Mesenchymal stem cell (in vitro differentiated cells and primary cell): Measurements from ENCODE around the gene STAU1.
"Not testable (repeated sequence)": the region's sequence is repeated elsewhere in the genome, so short reads cannot be mapped to it uniquely, and the experiment has no call there.

Source experiments
- DNase-seq: peaks from one replicate; pipeline ENCODE4 v3.0.0-alpha.2; 2013
- H2AFZ ChIP-seq: one replicate; pipeline ENCODE4 v1.6.1; 2013; ENCODE audit warnings: low read depth, mild to moderate bottlenecking, control low read depth, inconsistent platforms, low read length, moderate library complexity
- H2AK5ac ChIP-seq: 2 replicates; pipeline ENCODE4 v1.6.1; 2013; ENCODE audit warnings: low read length, moderate library complexity, mild to moderate bottlenecking, inconsistent platforms; ENCODE audit not compliant: severe bottlenecking
- H2BK120ac ChIP-seq: one replicate; pipeline ENCODE4 v1.6.1; 2013; ENCODE audit warnings: low read depth, mild to moderate bottlenecking, inconsistent platforms, low read length, moderate library complexity
- H2BK12ac ChIP-seq, 2 experiments: one replicate each; pipeline ENCODE4 v1.6.1; 2013; ENCODE audit warnings: inconsistent platforms in 2 of 2, low read length in 2 of 2, mild to moderate bottlenecking in 2 of 2, moderate library complexity in 2 of 2, control low read depth in 1 of 2
- H2BK15ac ChIP-seq: one replicate; pipeline ENCODE4 v1.6.1; 2013; ENCODE audit warnings: mild to moderate bottlenecking, low read depth, inconsistent platforms; ENCODE audit not compliant: poor library complexity, severe bottlenecking
- H2BK5ac ChIP-seq: 2 replicates; pipeline ENCODE4 v1.6.1; 2013; ENCODE audit warnings: low read depth, mild to moderate bottlenecking, low read length, control low read depth, inconsistent platforms; ENCODE audit not compliant: poor library complexity, severe bottlenecking
- H3K14ac ChIP-seq, 2 experiments: one replicate each; pipeline ENCODE4 v1.6.1; 2013; ENCODE audit warnings: inconsistent platforms in 2 of 2, low read length in 2 of 2, control low read depth in 1 of 2, mild to moderate bottlenecking in 1 of 2, moderate library complexity in 1 of 2
- H3K18ac ChIP-seq, 2 experiments: one replicate each; pipeline ENCODE4 v1.6.1; 2013; ENCODE audit warnings: inconsistent platforms in 2 of 2, low read length in 2 of 2, control low read depth in 1 of 2, low read depth in 1 of 2, mild to moderate bottlenecking in 1 of 2
- H3K23ac ChIP-seq, 2 experiments: one replicate each; pipeline ENCODE4 v1.6.1; 2013; ENCODE audit warnings: inconsistent platforms in 2 of 2, low read length in 2 of 2, mild to moderate bottlenecking in 2 of 2, moderate library complexity in 2 of 2, control low read depth in 1 of 2
- H3K27ac ChIP-seq: 2 replicates; pipeline ENCODE4 v1.5.1; 2013; ENCODE audit warnings: mild to moderate bottlenecking, moderate library complexity, low read length, control low read depth, inconsistent platforms; ENCODE audit not compliant: poor library complexity, severe bottlenecking
- H3K27me3 ChIP-seq, 2 experiments: 2 replicates each; pipeline versions ENCODE4 v1.6.1 to v1.7.0; 2013; ENCODE audit warnings: low read length in 2 of 2, mild to moderate bottlenecking in 2 of 2, moderate library complexity in 2 of 2, control low read depth in 1 of 2, inconsistent platforms in 1 of 2; ENCODE audit not compliant: control insufficient read depth in 1 of 2, insufficient read depth in 1 of 2
- H3K36me3 ChIP-seq, 2 experiments: 2 replicates each; pipeline versions ENCODE4 v1.6.1 to v1.7.0; 2013; ENCODE audit warnings: low read length in 2 of 2, control low read depth in 1 of 2, inconsistent platforms in 1 of 2, low read depth in 1 of 2, mild to moderate bottlenecking in 1 of 2; ENCODE audit not compliant: insufficient read depth in 2 of 2, control insufficient read depth in 1 of 2
- H3K4ac ChIP-seq, 2 experiments: one replicate each; pipeline ENCODE4 v1.6.1; 2013; ENCODE audit warnings: inconsistent platforms in 2 of 2, low read length in 2 of 2, mild to moderate bottlenecking in 2 of 2, moderate library complexity in 2 of 2, control low read depth in 1 of 2, low read depth in 1 of 2
- H3K4me1 ChIP-seq: 2 replicates; pipeline ENCODE4 v1.6.1; 2013; ENCODE audit warnings: low read depth, low read length, control low read depth; ENCODE audit not compliant: control insufficient read depth, insufficient read depth
- H3K4me2 ChIP-seq: 2 replicates; pipeline ENCODE4 v1.6.1; 2013; ENCODE audit warnings: low read length, mild to moderate bottlenecking, inconsistent platforms; ENCODE audit not compliant: poor library complexity, severe bottlenecking
- H3K4me3 ChIP-seq, 2 experiments: 2 replicates each; pipeline versions ENCODE4 v1.5.1 to v1.7.0; 2013; ENCODE audit warnings: low read length in 2 of 2, mild to moderate bottlenecking in 2 of 2, control low read depth in 1 of 2, low read depth in 1 of 2; ENCODE audit not compliant: insufficient read depth in 1 of 2
- H3K79me1 ChIP-seq: replicated peaks from 2 replicates; pipeline ENCODE4 v1.6.1; 2013; ENCODE audit warnings: mild to moderate bottlenecking, control low read depth, low read length, inconsistent platforms; ENCODE audit not compliant: poor library complexity, severe bottlenecking
- H3K9ac ChIP-seq: 2 replicates; pipeline ENCODE4 v1.7.0; 2013; ENCODE audit warnings: mild to moderate bottlenecking, low read length, moderate library complexity
- H3K9me3 ChIP-seq: 2 replicates; pipeline ENCODE4 v1.7.0; 2013; ENCODE audit warnings: mild to moderate bottlenecking, low read length; ENCODE audit not compliant: control insufficient read depth
- H4K8ac ChIP-seq: one replicate; pipeline ENCODE4 v1.6.1; 2013; ENCODE audit warnings: inconsistent platforms, mild to moderate bottlenecking, low read length, moderate library complexity
- H4K91ac ChIP-seq: one replicate; pipeline ENCODE4 v1.6.1; 2013; ENCODE audit warnings: mild to moderate bottlenecking, low read length, inconsistent platforms
- WGBS: methylation state at CpG from one replicate; pipeline ENCODE4 v1.1.7; 2013; ENCODE audit warnings: mixed read lengths; 5-methylcytosine and 5-hydroxymethylcytosine counted together

STAU1 gene

DNA sequence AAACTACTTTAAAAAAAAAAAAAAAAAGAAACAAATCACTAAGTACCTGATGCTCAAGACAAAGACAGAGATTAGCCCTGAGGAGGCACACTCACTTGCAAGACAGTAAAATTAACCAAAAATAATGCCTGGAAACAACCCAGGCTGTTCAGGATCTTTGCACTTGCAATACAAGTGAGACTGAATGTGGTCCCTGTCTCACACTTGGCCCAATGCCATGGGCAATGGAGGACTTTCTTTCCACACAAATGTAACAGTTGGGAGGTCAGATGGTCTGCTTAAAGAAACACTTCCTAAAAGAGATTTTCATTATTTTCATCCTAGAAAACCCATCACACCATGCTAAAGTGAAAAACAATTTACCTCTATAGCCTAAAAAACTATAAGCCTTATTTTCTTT, 16.2 kb downstream of the STAU1 start:
- no peak overlapping the region for H2BK15ac ChIP-seq

DNA sequence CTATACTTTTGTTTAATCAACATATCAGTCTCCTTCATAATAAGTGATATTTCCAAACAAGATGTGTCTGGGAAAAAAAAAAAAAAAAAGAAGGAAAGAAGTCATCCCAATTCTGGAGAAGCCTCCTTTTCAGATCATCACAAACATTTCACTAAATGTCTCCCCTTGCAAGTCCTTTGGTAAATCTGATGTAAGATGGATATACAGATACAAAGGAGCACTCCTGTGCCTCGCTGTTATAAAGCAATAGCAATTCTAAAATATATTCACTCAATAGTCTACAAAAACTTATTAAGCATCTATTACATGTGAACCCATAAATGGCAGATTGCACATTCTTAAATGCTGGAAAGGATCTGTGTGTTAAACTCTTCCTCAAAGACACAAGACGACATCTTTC, 17.4 kb downstream of the STAU1 start:
- Histone ChIP-seq H3K36me3 (peaks cover 12 to 43% of the 10 kb centered on the region in 2 experiments), H3K4me1 (peaks cover 3% of the 10 kb centered on the region), H2BK5ac (no peak overlapping the region), H2AFZ (no peak overlapping the region), H2BK120ac (no peak overlapping the region), H3K18ac (no peak overlapping the region), H3K27me3 (no peaks in the 10 kb centered on the region), H3K4me2 (no peak overlapping the region), H3K4me3 (no peak overlapping the region), H3K4ac (no peak overlapping the region), H3K9ac (no peak overlapping the region), H3K79me1 (peaks cover 9% of the 10 kb centered on the region), H4K8ac (no peak overlapping the region), H2BK12ac (no peak overlapping the region), H2AK5ac (no peak overlapping the region), H2BK15ac (no peak overlapping the region), H4K91ac (no peak overlapping the region), H3K9me3 (no peaks in the 10 kb centered on the region), H3K23ac (no peak overlapping the region), H3K27ac (no peak overlapping the region), H3K14ac (no peak overlapping the region)
- DNase-seq, result no peak
- 95% methylated on average over 2 of the region's 2 CpGs for WGBS

More for the DNA sequence above, 16.2 kb downstream of the STAU1 start:
- Histone ChIP-seq H3K14ac (no peak overlapping the region), H3K4me3 (no peak overlapping the region), H3K23ac (no peak overlapping the region), H4K91ac (no peak overlapping the region), H2AFZ (no peak overlapping the region), H3K27me3 (no peaks in the 10 kb centered on the region), H2BK5ac (no peak overlapping the region), H3K4ac (no peak overlapping the region), H3K9me3 (no peaks in the 10 kb centered on the region), H3K18ac (no peak overlapping the region), H2AK5ac (no peak overlapping the region), H3K27ac (no peak overlapping the region), H2BK12ac (no peak overlapping the region), H3K4me1 (peaks cover 3% of the 10 kb centered on the region), H3K9ac (no peak overlapping the region), H2BK120ac (no peak overlapping the region), H3K36me3 (peaks cover 12 to 45% of the 10 kb centered on the region in 2 experiments), H3K79me1 (peaks cover 6% of the 10 kb centered on the region), H3K4me2 (no peak overlapping the region), H4K8ac (no peak overlapping the region)
- no peak for DNase-seq

DNA sequence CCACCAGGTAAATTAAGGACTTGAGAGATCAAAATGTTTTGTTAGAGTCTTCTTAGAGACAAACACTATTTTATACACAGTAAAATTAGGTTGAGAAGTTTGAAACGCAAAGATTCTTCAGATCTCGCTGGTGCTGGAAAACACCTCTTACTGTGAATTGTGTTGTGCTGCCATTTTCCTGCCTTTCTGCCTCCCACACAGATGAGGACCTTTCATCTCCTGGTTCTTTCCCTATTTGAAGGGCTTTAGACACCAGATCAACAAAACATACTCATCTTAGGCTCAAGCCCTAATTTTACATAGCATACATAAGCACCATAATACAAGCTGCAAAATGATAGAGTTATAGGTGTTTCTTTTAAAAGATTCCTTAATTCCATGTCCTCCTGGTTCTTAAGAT, 18.6 kb downstream of the STAU1 start:
- H3K27me3 ChIP-seq, result no peaks in the 10 kb centered on the region
- H2AFZ ChIP-seq, result no peak overlapping the region
- no peaks in the 10 kb centered on the region for H3K9me3 ChIP-seq
- H2BK120ac ChIP-seq, result no peak overlapping the region
- H2AK5ac ChIP-seq, result no peak overlapping the region
- 97% methylated on average over 2 of the region's 2 CpGs for WGBS
- H3K23ac ChIP-seq, result no peak overlapping the region
- H3K27ac ChIP-seq, result no peak overlapping the region
- no peak overlapping the region for H4K91ac ChIP-seq
- peaks cover 9% of the 10 kb centered on the region for H3K79me1 ChIP-seq
- no peak for DNase-seq
- no peak overlapping the region for H4K8ac ChIP-seq
- no peak overlapping the region for H3K9ac ChIP-seq
- no peak overlapping the region for H3K4ac ChIP-seq
- H2BK15ac ChIP-seq, result no peak overlapping the region
- H2BK12ac ChIP-seq, result no peak overlapping the region
- peaks cover 16 to 51% of the 10 kb centered on the region in 2 experiments for H3K36me3 ChIP-seq
- no peak overlapping the region for H3K4me3 ChIP-seq
- no peak overlapping the region for H2BK5ac ChIP-seq
- no peak overlapping the region for H3K4me2 ChIP-seq
- no peak overlapping the region for H3K14ac ChIP-seq
- H3K4me1 ChIP-seq, result peaks cover 3% of the 10 kb centered on the region
- no peak overlapping the region for H3K18ac ChIP-seq

DNA sequence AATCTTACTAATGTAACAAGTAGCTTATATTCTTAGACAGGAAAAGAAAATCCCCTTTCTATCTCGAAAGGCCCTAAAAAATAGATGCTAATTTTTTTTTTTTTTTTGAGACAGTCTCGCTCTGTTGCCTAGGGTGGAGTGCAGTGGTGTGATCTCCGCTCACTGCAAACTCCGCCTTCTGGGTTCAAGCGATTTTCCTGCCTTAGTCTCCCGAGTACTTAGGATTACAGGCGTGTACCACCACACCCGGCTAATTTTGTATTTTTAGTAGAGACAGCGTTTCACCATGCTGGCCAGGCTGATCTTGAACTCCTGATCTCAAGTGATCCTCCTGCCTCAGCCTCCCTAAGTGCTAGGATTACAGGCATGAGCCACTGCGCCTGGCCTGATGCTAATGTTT, 19.3 kb downstream of the STAU1 start:
- not testable (repeated sequence) for H3K4me2 ChIP-seq, H3K4me1 ChIP-seq, H3K4ac ChIP-seq, H3K14ac ChIP-seq, H2BK12ac ChIP-seq, H3K27ac ChIP-seq, H2BK5ac ChIP-seq, H3K23ac ChIP-seq, H3K9ac ChIP-seq, H2AK5ac ChIP-seq, H3K4me3 ChIP-seq, DNase-seq, H2BK120ac ChIP-seq, H4K8ac ChIP-seq, H2BK15ac ChIP-seq, H4K91ac ChIP-seq, H3K9me3 ChIP-seq, H3K27me3 ChIP-seq, H3K18ac ChIP-seq, H2AFZ ChIP-seq
- Histone ChIP-seq H3K36me3 (peaks cover 19 to 54% of the 10 kb centered on the region in 2 experiments), H3K79me1 (peaks cover 13% of the 10 kb centered on the region)
- 98% methylated on average over 9 of the region's 10 CpGs for whole genome bisulfite sequencing
